Measurements from ENCODE around the gene KASH5.

The KASH5 gene

GRCh38 chr19:49415102-49415809, 27.2 kb downstream of the KASH5 start:
- CTCF ChIA-PET, result interaction anchor here (1.4 kb wide), 1 partner anchor 10 kb away, joined by 6 read pairs; the partner anchor contains the start of gene GFY

GRCh38 chr19:49415810-49416200, 27.8 kb downstream of the KASH5 start:
- POLR2A ChIA-PET, result interaction anchor here (0.5 to 0.7 kb wide), 2 partner anchors 21 to 616 kb away, joined by 3 read pairs; no protein-coding TSS in a partner anchor

More at GRCh38 chr19:49415102-49415809, 27.2 kb downstream of the KASH5 start:
- Histone ChIP-seq H3K4me1 (ENCODE audit: control extremely low read depth in 1 of 4, control insufficient read depth in 4 of 4, insufficient read depth in 4 of 4, low read length in 3 of 4) (peaks cover 0 to 37% (median 16%) of the 10 kb centered on the region in 4 experiments), H3K9me3 (ENCODE audit: control extremely low read depth in 1 of 5, control insufficient read depth in 4 of 5, insufficient read depth in 2 of 5, low read depth in 1 of 5, low read length in 4 of 5) (no peaks in the 10 kb centered on the region), H3K36me3 (ENCODE audit: control insufficient read depth in 4 of 4, insufficient read depth in 4 of 4, low read length in 3 of 4) (no peaks in the 10 kb centered on the region), H3K4me3 (ENCODE audit: control insufficient read depth in 1 of 7, extremely low read depth in 1 of 7, insufficient read depth in 4 of 7, low read depth in 2 of 7, low read length in 6 of 7) (no peak overlapping the region), H3K27ac (ENCODE audit: insufficient read depth in 1 of 2, low read depth in 1 of 2, low read length in 2 of 2, poor library complexity in 1 of 2, severe bottlenecking in 2 of 2) (no peak overlapping the region), H3K27me3 (replicated peaks in 2 of 5; ENCODE audit: control insufficient read depth in 4 of 5, insufficient read depth in 5 of 5, low read length in 4 of 5) (peaks cover 0 to 15% (median 8%) of the 10 kb centered on the region in 5 experiments)
- DNase-seq, result no peak
- WGBS (ENCODE audit: insufficient coverage), result 91% methylated on average over 10 of the region's 15 CpGs
- POLR2A ChIA-PET, result interaction anchor here (0.7 kb wide), 1 partner anchor 615 kb away, joined by 3 read pairs; no protein-coding TSS in a partner anchor

GRCh38 chr19:49417088-49417487, 29.0 kb downstream of the KASH5 start:
- no peak overlapping the region for H3K4me3 ChIP-seq (ENCODE audit: control insufficient read depth in 1 of 7, extremely low read depth in 1 of 7, insufficient read depth in 4 of 7, low read depth in 2 of 7, low read length in 6 of 7)
- WGBS (ENCODE audit: insufficient coverage), result 96% methylated on average over 6 of the region's 7 CpGs
- H3K4me1 ChIP-seq (ENCODE audit: control extremely low read depth in 1 of 4, control insufficient read depth in 4 of 4, insufficient read depth in 4 of 4, low read length in 3 of 4), result peaks cover 0 to 42% (median 26%) of the 10 kb centered on the region in 4 experiments
- CTCF ChIA-PET, result interaction anchor here (1.0 to 1.4 kb wide), 4 partner anchors 8 to 28 kb away, joined by 3 to 6 read pairs (median 4); partner anchors contain the start of gene GFY
- DNase-seq, result no peak
- H3K27me3 ChIP-seq (replicated peaks in 2 of 5; ENCODE audit: control insufficient read depth in 4 of 5, insufficient read depth in 5 of 5, low read length in 4 of 5), result peaks cover 5 to 33% (median 24%) of the 10 kb centered on the region in 5 experiments
- POLR2A ChIA-PET, result no interaction called here
- no peaks in the 10 kb centered on the region for H3K9me3 ChIP-seq (ENCODE audit: control extremely low read depth in 1 of 5, control insufficient read depth in 4 of 5, insufficient read depth in 2 of 5, low read depth in 1 of 5, low read length in 4 of 5)
- H3K36me3 ChIP-seq (ENCODE audit: control insufficient read depth in 4 of 4, insufficient read depth in 4 of 4, low read length in 3 of 4), result no peaks in the 10 kb centered on the region
- no peak overlapping the region for H3K27ac ChIP-seq (ENCODE audit: insufficient read depth in 1 of 2, low read depth in 1 of 2, low read length in 2 of 2, poor library complexity in 1 of 2, severe bottlenecking in 2 of 2)

More at GRCh38 chr19:49415810-49416200, 27.8 kb downstream of the KASH5 start:
- Histone ChIP-seq H3K4me1 (ENCODE audit: control extremely low read depth in 1 of 4, control insufficient read depth in 4 of 4, insufficient read depth in 4 of 4, low read length in 3 of 4) (peaks cover 0 to 38% (median 18%) of the 10 kb centered on the region in 4 experiments), H3K27ac (ENCODE audit: insufficient read depth in 1 of 2, low read depth in 1 of 2, low read length in 2 of 2, poor library complexity in 1 of 2, severe bottlenecking in 2 of 2) (no peak overlapping the region), H3K36me3 (ENCODE audit: control insufficient read depth in 4 of 4, insufficient read depth in 4 of 4, low read length in 3 of 4) (no peaks in the 10 kb centered on the region), H3K9me3 (ENCODE audit: control extremely low read depth in 1 of 5, control insufficient read depth in 4 of 5, insufficient read depth in 2 of 5, low read depth in 1 of 5, low read length in 4 of 5) (no peaks in the 10 kb centered on the region), H3K27me3 (replicated peaks in 2 of 5; ENCODE audit: control insufficient read depth in 4 of 5, insufficient read depth in 5 of 5, low read length in 4 of 5) (peaks cover 4 to 21% (median 14%) of the 10 kb centered on the region in 5 experiments), H3K4me3 (ENCODE audit: control insufficient read depth in 1 of 7, extremely low read depth in 1 of 7, insufficient read depth in 4 of 7, low read depth in 2 of 7, low read length in 6 of 7) (no peak overlapping the region)
- CTCF ChIA-PET, result interaction anchor here (1.3 to 1.4 kb wide), 2 partner anchors 9 to 25 kb away, joined by 4 to 6 read pairs; partner anchors contain the start of gene GFY
- WGBS (ENCODE audit: insufficient coverage), result 100% methylated on average over 2 of the region's 2 CpGs
- no peak for DNase-seq

GRCh38 chr19:49418511-49418910, 30.5 kb downstream of the KASH5 start:
- no peaks in the 10 kb centered on the region for H3K9me3 ChIP-seq (ENCODE audit: control extremely low read depth in 1 of 5, control insufficient read depth in 4 of 5, insufficient read depth in 2 of 5, low read depth in 1 of 5, low read length in 4 of 5)
- peaks cover 0 to 49% (median 34%) of the 10 kb centered on the region in 4 experiments for H3K4me1 ChIP-seq (ENCODE audit: control extremely low read depth in 1 of 4, control insufficient read depth in 4 of 4, insufficient read depth in 4 of 4, low read length in 3 of 4)
- WGBS (ENCODE audit: insufficient coverage), result 100% methylated on average over 3 of the region's 5 CpGs
- H3K27me3 ChIP-seq (replicated peaks in 2 of 5; ENCODE audit: control insufficient read depth in 4 of 5, insufficient read depth in 5 of 5, low read length in 4 of 5), result peaks cover 5 to 45% (median 28%) of the 10 kb centered on the region in 5 experiments
- DNase-seq, result no peak
- no peak overlapping the region for H3K4me3 ChIP-seq (ENCODE audit: control insufficient read depth in 1 of 7, extremely low read depth in 1 of 7, insufficient read depth in 4 of 7, low read depth in 2 of 7, low read length in 6 of 7)
- POLR2A ChIA-PET, result no interaction called here
- CTCF ChIA-PET, result interaction anchor here (1.4 to 2.6 kb wide), 4 partner anchors 10 to 15 kb away, joined by 4 to 9 read pairs (median 7); no protein-coding TSS in a partner anchor
- H3K36me3 ChIP-seq (ENCODE audit: control insufficient read depth in 4 of 4, insufficient read depth in 4 of 4, low read length in 3 of 4), result no peaks in the 10 kb centered on the region
- H3K27ac ChIP-seq (ENCODE audit: insufficient read depth in 1 of 2, low read depth in 1 of 2, low read length in 2 of 2, poor library complexity in 1 of 2, severe bottlenecking in 2 of 2), result no peak overlapping the region

GRCh38 chr19:49419173-49419572, 31.1 kb downstream of the KASH5 start:
- Histone ChIP-seq H3K27ac (ENCODE audit: insufficient read depth in 1 of 2, low read depth in 1 of 2, low read length in 2 of 2, poor library complexity in 1 of 2, severe bottlenecking in 2 of 2) (no peak overlapping the region), H3K4me1 (ENCODE audit: control extremely low read depth in 1 of 4, control insufficient read depth in 4 of 4, insufficient read depth in 4 of 4, low read length in 3 of 4) (peaks cover 0 to 46% (median 38%) of the 10 kb centered on the region in 4 experiments), H3K4me3 (ENCODE audit: control insufficient read depth in 1 of 7, extremely low read depth in 1 of 7, insufficient read depth in 4 of 7, low read depth in 2 of 7, low read length in 6 of 7) (no peak overlapping the region), H3K9me3 (ENCODE audit: control extremely low read depth in 1 of 5, control insufficient read depth in 4 of 5, insufficient read depth in 2 of 5, low read depth in 1 of 5, low read length in 4 of 5) (no peaks in the 10 kb centered on the region), H3K36me3 (ENCODE audit: control insufficient read depth in 4 of 4, insufficient read depth in 4 of 4, low read length in 3 of 4) (no peaks in the 10 kb centered on the region), H3K27me3 (replicated peaks in 2 of 5; ENCODE audit: control insufficient read depth in 4 of 5, insufficient read depth in 5 of 5, low read length in 4 of 5) (peaks cover 5 to 51% (median 33%) of the 10 kb centered on the region in 5 experiments)
- no peak for DNase-seq
- 100% methylated on average over 1 of the region's 2 CpGs for WGBS (ENCODE audit: insufficient coverage)
- ChIA-PET POLR2A (no interaction called here), CTCF (interaction anchor here (1.7 to 2.6 kb wide), 3 partner anchors 10 to 15 kb away, joined by 6 to 9 read pairs (median 8); no protein-coding TSS in a partner anchor)

- ChIA-PET CTCF (interaction anchor here (1.7 to 2.6 kb wide), 2 partner anchors 9 to 14 kb away, joined by 8 to 9 read pairs; no protein-coding TSS in a partner anchor), POLR2A (no interaction called here)
- Histone ChIP-seq H3K36me3 (ENCODE audit: control insufficient read depth in 4 of 4, insufficient read depth in 4 of 4, low read length in 3 of 4) (no peaks in the 10 kb centered on the region), H3K4me1 (ENCODE audit: control extremely low read depth in 1 of 4, control insufficient read depth in 4 of 4, insufficient read depth in 4 of 4, low read length in 3 of 4) (peaks cover 0 to 41% (median 38%) of the 10 kb centered on the region in 4 experiments), H3K9me3 (ENCODE audit: control extremely low read depth in 1 of 5, control insufficient read depth in 4 of 5, insufficient read depth in 2 of 5, low read depth in 1 of 5, low read length in 4 of 5) (no peaks in the 10 kb centered on the region), H3K27ac (ENCODE audit: insufficient read depth in 1 of 2, low read depth in 1 of 2, low read length in 2 of 2, poor library complexity in 1 of 2, severe bottlenecking in 2 of 2) (no peak overlapping the region), H3K4me3 (ENCODE audit: control insufficient read depth in 1 of 7, extremely low read depth in 1 of 7, insufficient read depth in 4 of 7, low read depth in 2 of 7, low read length in 6 of 7) (no peak overlapping the region), H3K27me3 (replicated peaks in 2 of 5; ENCODE audit: control insufficient read depth in 4 of 5, insufficient read depth in 5 of 5, low read length in 4 of 5) (peaks cover 5 to 60% (median 34%) of the 10 kb centered on the region in 5 experiments)
- 100% methylated on average over 2 of the region's 2 CpGs for WGBS (ENCODE audit: insufficient coverage)
- no peak for DNase-seq
These were observed 32.2 kb downstream of the KASH5 start for GRCh38 chr19:49420227-49420626.
